T-helper 2 cell treated with Interferon-gamma antibody and Interleukin-4, amounts not matched to agents 5 μg/mL and 100 μg/mL, for 36 hours (primary cell): Measurements from ENCODE around the gene ILF3.

Source experiments
- DNase-seq: peaks from one replicate; pipeline ENCODE4 v3.0.0; 2021; ENCODE audit warnings: low spot score
- H3K27ac Mint-ChIP-seq: one replicate; pipeline ENCODE4 v1.8.0; 2021; ENCODE audit warnings: mild to moderate bottlenecking, mixed read lengths
- H3K27me3 Mint-ChIP-seq: one replicate; pipeline ENCODE4 v1.8.0; 2021; ENCODE audit warnings: low read depth, mixed read lengths
- H3K36me3 Mint-ChIP-seq: one replicate; pipeline ENCODE4 v1.8.0; 2021; ENCODE audit warnings: low read depth, mixed read lengths
- H3K4me1 Mint-ChIP-seq: one replicate; pipeline ENCODE4 v1.8.0; 2021; ENCODE audit warnings: low read depth, mixed read lengths
- H3K4me3 Mint-ChIP-seq: one replicate; pipeline ENCODE4 v1.8.0; 2022; ENCODE audit warnings: mild to moderate bottlenecking, moderate library complexity, mixed read lengths
- H3K9me3 Mint-ChIP-seq: one replicate; pipeline ENCODE4 v1.8.0; 2021; ENCODE audit warnings: mixed read lengths

The ILF3 gene

DNA sequence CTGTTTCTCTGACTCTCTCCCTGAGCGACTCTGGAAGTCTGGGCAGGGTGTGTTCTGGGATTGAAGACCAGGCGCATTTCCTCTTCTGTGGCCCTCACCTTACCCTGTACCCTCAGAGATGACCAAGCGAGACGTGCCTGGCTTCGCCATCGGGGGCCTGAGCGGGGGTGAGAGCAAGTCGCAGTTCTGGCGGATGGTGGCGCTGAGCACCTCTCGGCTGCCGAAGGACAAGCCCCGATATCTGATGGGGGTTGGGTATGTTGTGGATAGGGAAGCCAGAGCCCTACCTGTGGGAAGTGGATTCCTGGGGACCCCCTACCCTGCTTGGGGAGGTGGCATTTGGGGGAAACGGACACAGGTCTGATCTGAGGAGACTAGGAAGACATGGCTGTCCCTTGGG, 57.9 kb downstream of the ILF3 start:
- H3K36me3 Mint-ChIP-seq = peaks cover 1% of the 10 kb centered on the region
- no peaks in the 10 kb centered on the region for H3K27me3 Mint-ChIP-seq
- no peaks in the 10 kb centered on the region for H3K9me3 Mint-ChIP-seq
- DNase-seq = no peak
- no peak overlapping the region for H3K4me3 Mint-ChIP-seq
- peaks cover 5% of the 10 kb centered on the region for H3K4me1 Mint-ChIP-seq
- no peak overlapping the region for H3K27ac Mint-ChIP-seq

DNA sequence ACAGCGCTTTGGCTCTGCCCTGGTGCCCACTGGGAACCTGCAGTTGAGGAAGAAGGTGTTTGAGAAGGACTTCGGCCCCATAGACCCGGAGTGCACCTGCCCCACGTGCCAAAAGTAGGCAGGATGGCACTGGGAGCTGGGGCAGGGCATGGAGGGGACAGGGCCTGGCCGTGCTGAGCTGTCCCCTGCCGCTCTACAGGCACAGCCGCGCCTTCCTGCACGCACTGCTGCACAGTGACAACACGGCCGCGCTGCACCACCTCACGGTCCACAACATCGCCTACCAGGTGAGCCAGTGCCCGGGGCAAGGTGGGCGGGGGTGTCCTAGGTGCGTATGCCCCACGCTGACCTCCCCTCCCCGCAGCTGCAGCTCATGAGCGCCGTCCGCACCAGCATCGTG, 58.6 kb downstream of the ILF3 start:
- peaks cover 8% of the 10 kb centered on the region for H3K4me1 Mint-ChIP-seq
- H3K27ac Mint-ChIP-seq = no peak overlapping the region
- peaks cover 1% of the 10 kb centered on the region for H3K36me3 Mint-ChIP-seq
- no peaks in the 10 kb centered on the region for H3K9me3 Mint-ChIP-seq
- no peak for DNase-seq
- no peak overlapping the region for H3K4me3 Mint-ChIP-seq
- H3K27me3 Mint-ChIP-seq = no peaks in the 10 kb centered on the region

DNA sequence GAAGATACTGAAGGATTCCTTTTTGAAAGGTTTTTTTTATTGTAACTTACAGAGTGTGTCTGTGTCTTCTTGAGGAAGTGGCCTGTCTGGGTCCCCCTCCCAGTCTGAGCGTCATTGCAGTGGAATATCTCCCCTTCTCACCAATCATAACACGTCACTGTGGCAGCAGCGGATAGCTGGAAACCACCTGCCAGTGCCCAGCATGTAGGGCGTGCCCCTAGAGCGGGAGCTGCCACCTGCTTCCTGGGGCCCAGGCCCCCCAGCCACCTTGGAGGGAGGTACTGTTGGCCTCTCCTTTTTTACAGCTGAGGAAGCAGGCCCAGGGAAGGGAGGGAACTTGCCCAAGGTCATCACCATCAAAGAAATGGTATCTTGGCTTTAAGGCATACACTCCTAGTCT, 59.2 kb downstream of the ILF3 start:
- peaks cover 1% of the 10 kb centered on the region for H3K36me3 Mint-ChIP-seq
- DNase-seq = no peak
- H3K27me3 Mint-ChIP-seq = no peaks in the 10 kb centered on the region
- no peaks in the 10 kb centered on the region for H3K9me3 Mint-ChIP-seq
- peaks cover 8% of the 10 kb centered on the region for H3K4me1 Mint-ChIP-seq
- H3K27ac Mint-ChIP-seq = no peak overlapping the region
- H3K4me3 Mint-ChIP-seq = no peak overlapping the region

DNA sequence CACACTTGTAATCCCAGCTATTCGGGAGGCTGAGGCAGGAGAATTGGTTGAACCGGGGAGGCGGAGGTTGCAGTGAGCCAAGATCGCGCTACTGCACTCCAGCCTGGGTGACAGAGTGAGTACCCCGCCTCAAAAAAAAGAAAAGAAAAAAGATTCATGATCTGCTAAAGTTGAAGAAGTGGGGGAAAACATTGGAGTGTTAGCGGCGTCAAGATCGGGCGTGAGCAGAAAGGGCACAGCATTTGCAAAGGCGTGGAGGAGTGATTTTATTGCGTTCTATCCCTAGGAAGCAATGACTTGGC, 62.9 kb downstream of the ILF3 start:
- peaks cover 13% of the 10 kb centered on the region for H3K4me1 Mint-ChIP-seq
- H3K4me3 Mint-ChIP-seq = peak overlapping the region; percentile 85
- no peaks in the 10 kb centered on the region for H3K27me3 Mint-ChIP-seq

DNA sequence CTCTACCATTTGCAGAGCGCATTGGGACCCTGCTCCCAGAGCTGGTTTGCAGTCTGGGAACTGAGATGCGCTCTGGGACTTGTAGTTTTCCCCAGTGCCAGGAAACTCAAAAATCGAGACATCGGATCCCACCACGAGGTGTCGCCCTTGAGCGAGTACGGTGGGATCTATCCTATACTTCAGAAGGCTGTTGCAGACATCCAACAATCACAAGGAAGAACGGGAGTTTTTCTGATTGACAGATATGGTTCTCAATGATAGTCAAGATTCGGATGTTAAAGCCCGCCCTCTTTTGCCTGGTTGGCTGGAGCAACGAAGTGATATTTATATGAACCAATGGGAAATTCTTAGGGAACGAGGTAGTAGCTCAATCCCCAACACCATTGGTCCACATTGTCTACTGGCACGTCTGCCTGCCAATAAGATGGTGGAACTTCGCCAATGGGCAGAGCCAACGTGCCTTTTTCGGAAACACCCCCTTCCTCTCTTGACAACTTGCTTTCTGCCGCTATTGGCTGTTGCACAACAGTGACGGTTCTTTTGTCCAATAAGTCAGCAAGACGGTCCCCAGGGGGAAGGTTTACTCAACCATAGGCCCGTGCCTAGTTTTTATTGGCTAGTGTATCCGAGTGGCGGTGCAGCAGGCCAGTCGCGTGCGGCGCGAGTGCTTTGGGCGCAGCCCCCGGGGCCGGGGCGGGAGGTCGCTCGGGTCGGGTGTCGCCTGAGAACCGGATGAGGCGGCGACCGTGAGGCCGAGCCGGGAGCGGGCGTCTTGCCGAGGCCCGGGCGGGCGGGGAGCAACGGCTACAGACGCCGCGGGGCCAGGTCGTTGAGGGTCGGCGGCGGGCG, 63.4 kb downstream of the ILF3 start, which contains the start of gene DNM2:
TSS of gene DNM2 (plus strand) at position 724 of the 849 bp plus-strand sequence. CDS start 164 bp downstream, outside the sequence.
- Mint-ChIP-seq H3K4me1 (peaks cover 13% of the 10 kb centered on the region), H3K9me3 (no peaks in the 10 kb centered on the region), H3K4me3 (peak within 1 kb of the TSS; percentile 99), H3K36me3 (peaks cover 9% of the 10 kb centered on the region), H3K27ac (peak within 1 kb of the TSS; percentile 87), H3K27me3 (no peaks in the 10 kb centered on the region)
- DNase-seq = peak; percentile 99

More for the DNA sequence above, 62.9 kb downstream of the ILF3 start:
- Mint-ChIP-seq H3K9me3 (no peaks in the 10 kb centered on the region), H3K36me3 (peaks cover 9% of the 10 kb centered on the region), H3K27ac (peak overlapping the region; percentile 75)
- DNase-seq = no peak

DNA sequence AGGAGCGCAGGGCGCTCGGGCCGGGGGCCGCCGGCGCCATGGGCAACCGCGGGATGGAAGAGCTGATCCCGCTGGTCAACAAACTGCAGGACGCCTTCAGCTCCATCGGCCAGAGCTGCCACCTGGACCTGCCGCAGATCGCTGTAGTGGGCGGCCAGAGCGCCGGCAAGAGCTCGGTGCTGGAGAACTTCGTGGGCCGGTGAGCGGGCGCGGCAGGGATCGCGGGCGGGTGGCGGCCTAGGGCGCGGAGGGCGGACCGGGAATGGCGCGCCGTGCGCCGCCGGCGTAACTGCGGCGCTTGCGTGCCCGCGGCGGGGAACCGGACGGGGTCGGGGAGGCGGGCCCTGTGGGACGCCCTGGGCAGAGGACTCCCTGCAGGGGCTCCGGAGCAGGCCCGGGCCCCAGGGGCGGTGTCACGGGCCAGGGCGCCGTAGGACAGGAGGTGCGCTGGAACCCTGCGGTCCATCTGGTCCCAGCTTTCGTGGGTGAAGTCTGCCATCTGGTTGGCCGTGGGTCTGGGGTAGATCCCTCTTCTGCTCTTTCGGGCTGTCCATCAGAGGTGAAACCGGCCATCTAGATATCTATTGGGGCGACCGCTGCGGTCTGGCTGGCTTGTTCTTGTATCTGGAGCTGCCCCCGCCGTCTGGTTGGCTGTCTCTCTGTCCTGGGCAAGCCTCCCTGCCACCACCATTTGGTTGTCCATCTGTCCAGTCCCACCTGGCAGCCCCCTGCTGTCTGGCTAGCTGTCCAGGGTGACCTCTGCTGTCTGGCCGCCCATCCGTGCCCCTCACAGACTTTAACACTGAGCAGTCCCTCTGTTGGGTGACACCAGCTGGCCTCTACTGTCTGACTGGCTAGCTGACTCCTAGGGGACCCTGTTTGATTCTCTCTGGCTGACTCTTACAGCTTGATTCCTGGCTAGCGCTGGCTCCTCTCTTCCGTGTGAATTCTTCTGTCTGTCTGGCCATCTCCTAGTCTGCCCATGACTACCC, 64.4 kb downstream of the ILF3 start:
- DNase-seq = peak; percentile 47
- Mint-ChIP-seq H3K27ac (peak overlapping the region; percentile 87), H3K27me3 (no peaks in the 10 kb centered on the region), H3K9me3 (no peaks in the 10 kb centered on the region), H3K36me3 (peaks cover 10% of the 10 kb centered on the region), H3K4me1 (peaks cover 13% of the 10 kb centered on the region), H3K4me3 (peak overlapping the region; percentile 99)

DNA sequence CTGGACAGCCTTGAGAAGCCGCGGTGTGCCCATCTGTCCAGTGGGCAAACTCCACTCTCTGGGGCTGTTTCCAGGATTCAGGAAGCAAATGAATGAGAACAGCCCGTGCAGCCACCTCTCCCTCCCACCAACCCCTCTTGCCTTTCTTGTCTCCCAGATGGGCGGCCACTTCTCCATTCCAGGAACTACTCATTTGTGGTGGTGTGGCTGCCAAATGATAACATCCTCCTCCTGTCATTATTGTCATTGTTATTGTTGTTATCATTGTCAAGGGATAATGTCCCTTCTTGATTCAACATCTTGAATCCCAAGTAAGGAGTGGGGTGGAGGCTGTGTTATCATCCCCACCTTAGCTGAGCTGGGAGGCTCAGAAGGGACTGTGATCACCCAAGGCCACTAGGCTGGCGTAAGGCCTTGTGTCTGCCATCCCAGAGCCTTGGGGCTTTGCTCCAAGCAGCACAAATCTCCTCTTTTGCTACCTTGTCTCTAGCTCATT, 65.4 kb downstream of the ILF3 start:
- H3K4me1 Mint-ChIP-seq = peaks cover 15% of the 10 kb centered on the region
- DNase-seq = no peak

DNA sequence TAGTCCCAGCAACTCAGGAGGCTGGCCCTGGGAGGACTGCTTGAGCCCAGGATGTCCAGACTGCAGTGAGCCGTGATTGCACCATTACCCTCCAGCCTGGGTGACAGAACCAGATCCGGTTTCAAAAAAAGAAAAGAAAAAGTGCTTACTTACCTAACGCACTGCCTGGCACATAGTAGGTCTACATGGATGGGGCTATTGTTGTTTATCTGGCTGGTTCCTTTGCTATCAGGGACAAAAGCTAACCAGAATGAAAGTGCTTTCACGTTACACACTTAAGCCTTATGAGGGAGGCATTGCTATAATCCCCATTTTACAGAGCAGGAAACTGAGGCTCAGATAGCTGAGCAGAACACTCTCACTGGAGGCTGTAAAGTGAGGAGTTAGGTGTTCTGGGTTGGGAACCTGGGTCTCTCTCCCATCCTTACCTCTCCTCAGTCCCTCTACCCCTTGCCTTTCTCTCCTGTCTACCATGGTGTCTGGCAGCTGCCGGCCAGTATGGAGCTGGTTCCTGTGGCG, 66.5 kb downstream of the ILF3 start:
- Mint-ChIP-seq H3K4me1 (peaks cover 15% of the 10 kb centered on the region), H3K9me3 (no peaks in the 10 kb centered on the region), H3K27ac (no peak overlapping the region), H3K36me3 (peaks cover 17% of the 10 kb centered on the region), H3K27me3 (no peaks in the 10 kb centered on the region), H3K4me3 (peak overlapping the region; percentile 21)
- DNase-seq = no peak

More for the DNA sequence above, 65.4 kb downstream of the ILF3 start:
- H3K27me3 Mint-ChIP-seq = no peaks in the 10 kb centered on the region
- no peaks in the 10 kb centered on the region for H3K9me3 Mint-ChIP-seq
- H3K27ac Mint-ChIP-seq = peak overlapping the region; percentile 87
- H3K36me3 Mint-ChIP-seq = peaks cover 17% of the 10 kb centered on the region
- peak overlapping the region; percentile 99 for H3K4me3 Mint-ChIP-seq

DNA sequence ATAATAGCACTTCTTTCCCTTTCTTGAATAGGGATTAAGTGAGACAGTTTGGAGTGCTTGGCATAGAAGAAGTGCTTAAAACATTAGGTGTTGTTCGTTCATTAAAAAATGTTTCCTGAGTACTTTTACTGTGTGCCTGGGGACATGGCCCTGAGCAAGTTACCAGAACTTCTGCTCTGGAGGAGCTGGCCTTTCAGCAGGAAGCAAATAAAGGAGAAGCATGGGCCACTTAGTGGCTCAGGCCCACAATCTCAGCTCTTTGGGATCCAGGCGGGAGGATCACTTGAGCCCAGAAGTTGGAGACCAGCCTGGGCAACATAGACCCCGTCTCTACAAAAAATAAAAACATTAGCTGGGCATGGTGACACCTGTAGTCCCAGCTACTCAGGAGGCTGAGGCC, 69.4 kb downstream of the ILF3 start:
- no peak for DNase-seq
- Mint-ChIP-seq H3K4me3 (no peak overlapping the region), H3K4me1 (peaks cover 20% of the 10 kb centered on the region), H3K36me3 (peaks cover 36% of the 10 kb centered on the region), H3K27me3 (no peaks in the 10 kb centered on the region), H3K27ac (no peak overlapping the region), H3K9me3 (no peaks in the 10 kb centered on the region)

DNA sequence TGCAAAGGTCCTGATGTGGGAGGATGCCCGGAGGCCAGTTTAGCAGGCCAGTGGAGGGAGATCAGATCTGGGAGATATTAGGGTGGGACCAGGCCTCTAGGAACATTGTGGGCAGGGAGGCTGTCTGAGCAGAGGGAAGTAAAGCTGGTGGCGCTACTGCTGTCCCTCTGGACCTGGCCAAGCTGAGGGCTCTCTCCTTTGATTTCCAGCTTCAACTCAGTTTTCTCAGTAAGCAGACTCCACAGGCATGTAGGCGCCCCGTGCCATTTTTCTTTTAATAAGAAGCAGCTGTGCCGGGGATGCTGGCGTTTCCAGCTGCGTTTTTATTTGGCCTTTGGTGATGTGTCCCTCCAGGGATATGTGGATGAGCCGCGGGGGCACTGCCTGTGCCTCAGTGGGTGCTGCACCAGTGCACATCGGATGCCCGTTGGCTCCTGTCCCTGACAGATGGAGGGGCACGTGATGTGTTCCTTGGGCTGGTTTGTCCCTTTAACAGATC, 70.5 kb downstream of the ILF3 start:
- H3K9me3 Mint-ChIP-seq = no peaks in the 10 kb centered on the region
- H3K36me3 Mint-ChIP-seq = peaks cover 35% of the 10 kb centered on the region
- peaks cover 23% of the 10 kb centered on the region for H3K4me1 Mint-ChIP-seq
- no peak overlapping the region for H3K27ac Mint-ChIP-seq
- H3K27me3 Mint-ChIP-seq = no peaks in the 10 kb centered on the region
- no peak overlapping the region for H3K4me3 Mint-ChIP-seq
- DNase-seq = no peak

DNA sequence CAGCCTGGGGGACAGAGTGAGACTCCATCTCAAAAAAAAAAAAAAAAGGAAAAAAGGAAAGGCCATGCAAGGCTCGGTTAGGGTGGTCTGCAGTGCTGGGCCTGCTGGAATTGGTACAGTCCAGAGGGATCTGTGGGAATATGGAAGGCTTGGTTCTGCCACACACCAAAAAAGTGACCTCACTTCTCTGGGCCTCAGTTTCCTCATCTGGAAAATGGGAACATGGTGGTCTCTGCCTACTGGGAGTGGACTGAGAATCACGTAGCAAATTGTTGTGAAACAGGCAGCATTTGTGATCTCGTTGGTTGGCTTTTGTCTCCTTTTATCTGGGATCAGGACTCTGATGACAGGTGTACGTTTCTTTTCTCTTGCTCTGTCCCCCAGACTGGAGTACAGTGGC, 71.3 kb downstream of the ILF3 start:
- Mint-ChIP-seq H3K4me1 (peaks cover 25% of the 10 kb centered on the region), H3K27me3 (no peaks in the 10 kb centered on the region), H3K36me3 (peaks cover 32% of the 10 kb centered on the region), H3K4me3 (no peak overlapping the region), H3K9me3 (no peaks in the 10 kb centered on the region), H3K27ac (no peak overlapping the region)
- no peak for DNase-seq

DNA sequence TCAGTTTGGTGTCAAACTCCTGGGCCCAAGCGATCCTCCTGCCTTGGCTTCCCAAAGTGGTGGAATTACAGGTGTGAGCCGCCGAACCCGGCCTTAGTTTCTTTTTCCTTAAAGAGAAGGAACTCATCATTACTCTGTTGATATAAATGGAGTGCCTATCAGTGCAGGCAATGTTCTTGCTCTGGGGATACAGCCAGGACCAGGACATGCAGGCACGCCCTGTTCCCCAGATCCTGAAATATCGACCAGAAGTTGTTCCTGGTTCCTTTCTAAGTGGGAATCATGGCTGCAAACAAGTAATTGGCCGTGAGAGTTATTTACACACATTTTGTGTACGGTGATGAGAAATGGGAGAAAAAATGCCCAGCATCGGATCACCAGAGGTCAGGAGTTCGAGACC, 72.1 kb downstream of the ILF3 start:
- DNase-seq = no peak
- Mint-ChIP-seq H3K27me3 (no peaks in the 10 kb centered on the region), H3K4me1 (peaks cover 32% of the 10 kb centered on the region), H3K4me3 (no peak overlapping the region), H3K36me3 (peaks cover 31% of the 10 kb centered on the region), H3K9me3 (no peaks in the 10 kb centered on the region), H3K27ac (no peak overlapping the region)

DNA sequence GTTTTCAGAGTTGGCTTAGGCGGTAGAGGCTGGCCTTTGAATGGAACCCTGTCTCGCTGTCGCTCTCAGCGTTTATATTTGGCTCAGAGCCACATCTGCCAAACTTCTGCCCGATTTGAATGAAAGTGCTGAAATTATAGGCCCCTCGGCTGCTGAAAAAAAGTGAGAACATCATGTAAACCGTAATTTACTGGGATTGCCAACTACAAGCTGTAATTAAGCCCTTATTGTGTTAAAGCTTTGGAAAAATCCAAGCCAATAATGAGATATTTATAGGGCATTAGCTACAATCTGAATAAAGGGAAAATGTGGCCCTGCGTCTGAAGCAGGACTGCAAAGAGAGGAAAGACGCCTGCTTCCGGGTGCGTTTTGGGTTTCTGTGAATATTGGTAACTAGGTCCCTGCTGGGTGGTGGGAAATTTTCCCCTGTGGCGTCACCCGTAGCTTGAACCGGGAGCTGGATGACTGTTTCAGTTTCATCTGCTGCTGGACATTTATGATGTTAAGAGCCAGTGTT, 73.6 kb downstream of the ILF3 start:
- DNase-seq = no peak
- no peaks in the 10 kb centered on the region for H3K9me3 Mint-ChIP-seq
- H3K27ac Mint-ChIP-seq = peak overlapping the region; percentile 55
- H3K36me3 Mint-ChIP-seq = peaks cover 31% of the 10 kb centered on the region
- H3K4me1 Mint-ChIP-seq = peaks cover 39% of the 10 kb centered on the region
- no peaks in the 10 kb centered on the region for H3K27me3 Mint-ChIP-seq
- no peak overlapping the region for H3K4me3 Mint-ChIP-seq
